GM23338 (cell line): Measurements from ENCODE around the gene CMSS1. TPM values are rescaled to one million over a fixed set of nuclear protein-coding genes. Genes with fewer than 3 reads are reported as not detected.

Experiments used
- ATAC-seq: fragments of 200-7000 bp; cut with Tn5 transposase; 3 replicates; pipeline ENCODE4 v1.9.1; 2020
- DNase-seq: peaks from one replicate; pipeline ENCODE4 v3.0.0-alpha.2; 2015; ENCODE audit warnings: low spot score
- H2AFZ ChIP-seq: fragments of 200-600 bp; sonication (generic); 2 replicates; pipeline ENCODE4 v1.8.0; 2016; ENCODE audit warnings: antibody characterized with exemption, mild to moderate bottlenecking, moderate library complexity
- H3F3A ChIP-seq: fragments of 200-600 bp; sonication (generic); replicated peaks from 2 replicates; pipeline ENCODE4 v1.8.0; 2017; ENCODE audit warnings: antibody characterized with exemption, mixed run types, low read depth
- H3K27ac ChIP-seq: fragments of 200-600 bp; sonication (generic); 2 replicates; pipeline ENCODE4 v1.6.1; 2016; ENCODE audit warnings: low read depth
- H3K27me3 ChIP-seq: fragments of 200-600 bp; sonication (generic); 2 replicates; pipeline ENCODE4 v1.8.0; 2016; ENCODE audit warnings: mild to moderate bottlenecking, mixed run types, moderate library complexity; ENCODE audit not compliant: insufficient read depth
- H3K36me3 ChIP-seq: fragments of 200-600 bp; sonication (generic); 2 replicates; pipeline ENCODE4 v1.8.0; 2016; ENCODE audit warnings: mild to moderate bottlenecking; ENCODE audit not compliant: insufficient read depth
- H3K4me1 ChIP-seq: fragments of 200-600 bp; sonication (generic); 2 replicates; pipeline ENCODE4 v1.8.0; 2016; ENCODE audit warnings: mild to moderate bottlenecking, moderate library complexity; ENCODE audit not compliant: insufficient read depth
- H3K4me2 ChIP-seq: fragments of 200-600 bp; sonication (generic); 2 replicates; pipeline ENCODE4 v1.7.1; 2017; ENCODE audit warnings: mixed run types
- H3K4me3 ChIP-seq: fragments of 200-600 bp; sonication (generic); 2 replicates; pipeline ENCODE4 v1.6.1; 2016; ENCODE audit warnings: mixed run types
- H3K79me2 ChIP-seq: fragments of 200-600 bp; sonication (generic); replicated peaks from 2 replicates; pipeline ENCODE4 v1.8.0; 2017; ENCODE audit warnings: mild to moderate bottlenecking; ENCODE audit not compliant: insufficient read depth
- H3K9me2 ChIP-seq: fragments of 200-600 bp; sonication (generic); 2 replicates; pipeline ENCODE4 v1.8.0; 2017; ENCODE audit not compliant: insufficient read depth
- H4K20me1 ChIP-seq: fragments of 200-600 bp; sonication (generic); replicated peaks from 2 replicates; pipeline ENCODE4 v1.8.0; 2017; ENCODE audit warnings: mild to moderate bottlenecking; ENCODE audit not compliant: insufficient read depth
- H3K27ac Mint-ChIP-seq: 2 replicates; pipeline ENCODE4 v1.8.0; 2020; ENCODE audit warnings: inconsistent platforms, mild to moderate bottlenecking, moderate library complexity, mixed read lengths
- H3K27me3 Mint-ChIP-seq: 3 replicates; pipeline ENCODE4 v1.8.0; 2022; ENCODE audit warnings: low read depth, mild to moderate bottlenecking, moderate library complexity, mixed read lengths, inconsistent platforms; ENCODE audit not compliant: insufficient read depth, poor library complexity
- H3K36me3 Mint-ChIP-seq: 3 replicates; pipeline ENCODE4 v1.8.0; 2021; ENCODE audit warnings: low read depth, mild to moderate bottlenecking, inconsistent platforms, moderate library complexity, mixed read lengths
- H3K4me1 Mint-ChIP-seq: 3 replicates; pipeline ENCODE4 v1.8.0; 2020; ENCODE audit warnings: mild to moderate bottlenecking, inconsistent platforms, mixed read lengths
- H3K4me3 Mint-ChIP-seq: 3 replicates; pipeline ENCODE4 v1.8.0; 2021; ENCODE audit warnings: moderate library complexity, mild to moderate bottlenecking, inconsistent platforms, mixed read lengths
- H3K9me3 Mint-ChIP-seq: 3 replicates; pipeline ENCODE4 v1.8.0; 2020; ENCODE audit warnings: moderate library complexity, mild to moderate bottlenecking, inconsistent platforms, mixed read lengths
- CREB1 ChIP-seq: fragments of 250-450 bp; sonication (Bioruptor Pico); IDR thresholded peaks from 2 replicates; pipeline ENCODE4 v1.5.0; 2020; ENCODE audit warnings: low read depth, mild to moderate bottlenecking, moderate library complexity
- EZH2 ChIP-seq: fragments of 200-600 bp; sonication (generic); IDR thresholded peaks from one replicate; pipeline ENCODE4 v1.8.0; 2017; ENCODE audit warnings: antibody characterized with exemption, mild to moderate bottlenecking, low read depth; ENCODE audit not compliant: unreplicated experiment
- EZH2phosphoT487 ChIP-seq: fragments of 200-600 bp; sonication (generic); IDR thresholded peaks from one replicate; pipeline ENCODE4 v1.8.1; 2018; ENCODE audit warnings: antibody characterized with exemption; ENCODE audit not compliant: unreplicated experiment
- JUNB ChIP-seq: IDR thresholded peaks from one replicate; pipeline ENCODE4 v1.6.1; 2016; ENCODE audit warnings: antibody characterized with exemption; ENCODE audit not compliant: unreplicated experiment
- NANOG ChIP-seq: IDR thresholded peaks from 2 replicates; pipeline ENCODE4 v1.6.1; 2016; ENCODE audit warnings: antibody characterized with exemption, borderline replicate concordance
- POLR2AphosphoS5 ChIP-seq: IDR thresholded peaks from 2 replicates; pipeline ENCODE4 v1.6.1; 2016; ENCODE audit warnings: antibody characterized with exemption, low read depth
- REST ChIP-seq: IDR thresholded peaks from one replicate; pipeline ENCODE4 v1.6.1; 2018; ENCODE audit warnings: antibody characterized with exemption; ENCODE audit not compliant: unreplicated experiment
- STAT1 ChIP-seq: IDR thresholded peaks from one replicate; pipeline ENCODE4 v1.6.1; 2016; ENCODE audit warnings: antibody characterized with exemption; ENCODE audit not compliant: unreplicated experiment
- ZNF114 ChIP-seq: fragments of 250-450 bp; sonication (Bioruptor Pico); IDR thresholded peaks from 2 replicates; pipeline ENCODE4 v1.5.0; 2020; ENCODE audit warnings: mild to moderate bottlenecking, moderate library complexity
- ZNF331 ChIP-seq: fragments of 250-450 bp; sonication (Bioruptor Pico); IDR thresholded peaks from 2 replicates; pipeline ENCODE4 v1.5.0; 2020; ENCODE audit warnings: low read depth, mild to moderate bottlenecking, moderate library complexity
- ZNF462 ChIP-seq: fragments of 250-450 bp; sonication (Bioruptor Pico); IDR thresholded peaks from 2 replicates; pipeline ENCODE4 v1.5.0; 2020; ENCODE audit warnings: mild to moderate bottlenecking, moderate library complexity
- polyA plus RNA-seq: library from polyadenylated mRNA; unstranded; fragments of >200 nt; fragmentation: Nextera tagmentation; extraction: Ambion mirVana; gene quantifications from 2 replicates; pipeline ENCODE4 v1.2.1, GENCODE V29; 2016
- total RNA-seq: library from RNA; depleted of rRNA; stranded (reverse); fragments of >200 nt; shearing (Covaris generic); gene quantifications from 2 replicates; pipeline ENCODE4 v1.2.3, GENCODE V29; 2014
- TF ChIP-seq, protein P1 (sequence below): IDR thresholded peaks from 2 replicates; pipeline ENCODE4 v1.6.1; 2016; ENCODE audit warnings: antibody characterized with exemption
- TF ChIP-seq, protein P2 (sequence below), 2 experiments: fragments of 200-600 bp in 1 of 2; sonication (generic) in 1 of 2; conservative IDR thresholded peaks; 2 replicates each; pipeline versions ENCODE4 v1.5.1 to v1.6.1; 2016 to 2017; ENCODE audit warnings: antibody characterized with exemption in 2 of 2, low read depth in 2 of 2, mild to moderate bottlenecking in 2 of 2, moderate library complexity in 1 of 2

Gene CMSS1
- total and polyA plus RNA-seq, 2 experiments from 2014 or later, result 39.4 to 187 TPM

- no peak overlapping the region for H3K27ac Mint-ChIP-seq
- no peaks in the 10 kb centered on the region for H3K27me3 Mint-ChIP-seq
- H3K79me2 ChIP-seq, result no peaks in the 10 kb centered on the region
Observed at GRCh38 chr3:100018806-100019205, 201.1 kb downstream of the CMSS1 start.

More at GRCh38 chr3:100018806-100019205, 201.1 kb downstream of the CMSS1 start:
- H2AFZ ChIP-seq, result no peak overlapping the region
- peaks cover 5% of the 10 kb centered on the region; the same call in 1 of the 3 replicates for H3K9me3 Mint-ChIP-seq
- no peaks in the 10 kb centered on the region for H3K9me2 ChIP-seq
- H3K4me1 ChIP-seq, result peaks cover 14% of the 10 kb centered on the region
- no peak for DNase-seq
- no peaks in the 10 kb centered on the region for H3K27me3 ChIP-seq
- peaks cover 5% of the 10 kb centered on the region; the same call in 2 of the 3 replicates for H3K36me3 Mint-ChIP-seq
- TF ChIP-seq EZH2phosphoT487, result no peak
- TF ChIP-seq POLR2AphosphoS5, result no peak
- TF ChIP-seq, protein P1, sequence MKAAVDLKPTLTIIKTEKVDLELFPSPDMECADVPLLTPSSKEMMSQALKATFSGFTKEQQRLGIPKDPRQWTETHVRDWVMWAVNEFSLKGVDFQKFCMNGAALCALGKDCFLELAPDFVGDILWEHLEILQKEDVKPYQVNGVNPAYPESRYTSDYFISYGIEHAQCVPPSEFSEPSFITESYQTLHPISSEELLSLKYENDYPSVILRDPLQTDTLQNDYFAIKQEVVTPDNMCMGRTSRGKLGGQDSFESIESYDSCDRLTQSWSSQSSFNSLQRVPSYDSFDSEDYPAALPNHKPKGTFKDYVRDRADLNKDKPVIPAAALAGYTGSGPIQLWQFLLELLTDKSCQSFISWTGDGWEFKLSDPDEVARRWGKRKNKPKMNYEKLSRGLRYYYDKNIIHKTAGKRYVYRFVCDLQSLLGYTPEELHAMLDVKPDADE, result no peak
- TF ChIP-seq REST, result no peak
- no peak for TF ChIP-seq ZNF462 (CRISPR knock-in tag)
- TF ChIP-seq, protein P2, sequence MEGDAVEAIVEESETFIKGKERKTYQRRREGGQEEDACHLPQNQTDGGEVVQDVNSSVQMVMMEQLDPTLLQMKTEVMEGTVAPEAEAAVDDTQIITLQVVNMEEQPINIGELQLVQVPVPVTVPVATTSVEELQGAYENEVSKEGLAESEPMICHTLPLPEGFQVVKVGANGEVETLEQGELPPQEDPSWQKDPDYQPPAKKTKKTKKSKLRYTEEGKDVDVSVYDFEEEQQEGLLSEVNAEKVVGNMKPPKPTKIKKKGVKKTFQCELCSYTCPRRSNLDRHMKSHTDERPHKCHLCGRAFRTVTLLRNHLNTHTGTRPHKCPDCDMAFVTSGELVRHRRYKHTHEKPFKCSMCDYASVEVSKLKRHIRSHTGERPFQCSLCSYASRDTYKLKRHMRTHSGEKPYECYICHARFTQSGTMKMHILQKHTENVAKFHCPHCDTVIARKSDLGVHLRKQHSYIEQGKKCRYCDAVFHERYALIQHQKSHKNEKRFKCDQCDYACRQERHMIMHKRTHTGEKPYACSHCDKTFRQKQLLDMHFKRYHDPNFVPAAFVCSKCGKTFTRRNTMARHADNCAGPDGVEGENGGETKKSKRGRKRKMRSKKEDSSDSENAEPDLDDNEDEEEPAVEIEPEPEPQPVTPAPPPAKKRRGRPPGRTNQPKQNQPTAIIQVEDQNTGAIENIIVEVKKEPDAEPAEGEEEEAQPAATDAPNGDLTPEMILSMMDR (conservative IDR thresholded peaks at IDR 0.05; ENCODE audit: low read depth in 2 of 2), result no peak
- TF ChIP-seq JUNB, result no peak
- no peak for TF ChIP-seq ZNF114
- TF ChIP-seq STAT1, result no peak
- TF ChIP-seq ZNF331 (CRISPR knock-in tag), result no peak
- no peak for TF ChIP-seq CREB1 (CRISPR knock-in tag)
- TF ChIP-seq EZH2, result no peak
- TF ChIP-seq NANOG, result no peak
- no peak overlapping the region for H3K27ac ChIP-seq
- ATAC-seq, result no peak
- no peak overlapping the region for H3K4me3 ChIP-seq
- H3K4me1 Mint-ChIP-seq, result peaks cover 12% of the 10 kb centered on the region
- no peaks in the 10 kb centered on the region for H3K36me3 ChIP-seq
- H3K4me2 ChIP-seq, result no peak overlapping the region
- no peak overlapping the region for H3K4me3 Mint-ChIP-seq
- no peaks in the 10 kb centered on the region for H4K20me1 ChIP-seq
- no peaks in the 10 kb centered on the region for H3F3A ChIP-seq
